GM19023 (cell line): ENCODE results near the gene ABHD16A.

ENCODE experiments used
- ATAC-seq: cut with Tn5 transposase; IDR thresholded peaks from one replicate; pipeline ENCODE4 v1.9.1; 2021; ENCODE audit warnings: mild to moderate bottlenecking, moderate library complexity; ENCODE audit not compliant: unreplicated experiment

ABHD16A gene

DNA sequence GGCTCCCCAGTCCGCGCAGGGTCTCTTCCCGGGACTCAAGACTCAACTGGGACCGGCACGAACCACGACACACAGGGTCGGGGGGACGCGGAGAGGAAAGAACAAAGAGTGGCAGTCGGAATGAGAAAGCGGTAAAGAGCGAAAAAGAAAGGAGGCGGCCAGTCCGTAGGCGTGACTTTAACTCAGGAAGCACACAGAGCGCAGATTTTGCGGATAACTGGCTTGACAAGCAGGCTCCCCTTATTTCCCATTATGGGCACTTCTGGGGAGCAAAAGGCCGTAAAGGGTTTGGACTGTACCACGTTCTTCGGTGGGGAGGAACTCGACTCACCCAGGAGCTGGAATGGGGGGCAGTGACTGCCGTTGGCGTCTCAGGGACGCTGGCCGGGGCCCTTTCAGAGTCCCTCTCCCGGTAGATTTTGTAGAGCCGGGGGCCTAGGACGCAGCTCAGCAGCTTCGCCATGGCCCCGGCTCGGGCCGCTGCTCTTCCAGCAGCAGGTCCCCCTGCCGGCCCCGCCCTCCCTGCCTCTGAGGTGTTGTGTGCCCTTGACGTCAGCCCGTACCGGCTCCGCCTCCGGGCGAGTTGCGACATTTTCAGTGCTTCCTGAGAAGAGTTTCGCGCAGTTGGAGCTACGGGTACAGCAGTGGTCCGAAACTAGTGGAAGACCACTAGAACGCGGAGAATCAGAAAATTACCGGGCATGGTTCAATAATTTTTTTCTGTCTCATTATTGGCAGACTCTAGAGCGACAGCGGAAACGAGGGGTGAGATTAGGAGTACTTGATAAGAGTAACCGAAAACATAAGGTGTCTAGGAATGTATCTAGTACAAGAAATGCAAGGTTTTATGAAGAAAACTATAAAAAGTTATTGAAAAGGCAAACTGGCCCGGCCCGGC lies at the start of gene ABHD16A:
Gene ABHD16A, minus strand, starts transcription at position 506 of the 898 bp plus-strand sequence. Its CDS starts 43 bp downstream, at position 463.
- ATAC-seq, result peak; percentile 90

DNA sequence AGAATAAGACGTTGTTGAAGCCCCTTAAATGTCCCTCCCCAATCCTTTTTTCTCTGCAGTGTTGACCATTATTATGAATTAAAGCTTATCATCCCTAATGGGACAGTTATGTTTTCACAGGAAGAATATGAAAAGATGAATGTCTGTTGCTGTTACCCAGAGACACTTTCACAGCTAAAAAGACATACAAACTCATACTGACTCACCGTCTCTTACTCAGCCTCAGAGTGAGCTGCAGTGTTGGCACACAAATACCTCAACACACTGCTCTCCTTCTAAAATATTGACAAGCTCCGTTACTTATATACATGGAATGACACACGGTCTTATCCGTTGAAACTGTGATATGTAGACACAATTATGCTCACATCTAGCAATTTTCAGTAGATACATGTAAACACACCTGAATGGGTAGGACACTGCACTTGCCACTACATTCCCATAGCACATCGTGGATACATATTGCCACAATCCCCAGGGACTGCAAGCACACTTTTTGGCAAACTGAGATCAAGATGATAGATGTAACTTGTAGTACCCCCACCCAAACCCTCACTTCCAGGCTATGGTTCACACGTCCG lies 49.7 kb upstream of the ABHD16A start:
- no peak for ATAC-seq

DNA sequence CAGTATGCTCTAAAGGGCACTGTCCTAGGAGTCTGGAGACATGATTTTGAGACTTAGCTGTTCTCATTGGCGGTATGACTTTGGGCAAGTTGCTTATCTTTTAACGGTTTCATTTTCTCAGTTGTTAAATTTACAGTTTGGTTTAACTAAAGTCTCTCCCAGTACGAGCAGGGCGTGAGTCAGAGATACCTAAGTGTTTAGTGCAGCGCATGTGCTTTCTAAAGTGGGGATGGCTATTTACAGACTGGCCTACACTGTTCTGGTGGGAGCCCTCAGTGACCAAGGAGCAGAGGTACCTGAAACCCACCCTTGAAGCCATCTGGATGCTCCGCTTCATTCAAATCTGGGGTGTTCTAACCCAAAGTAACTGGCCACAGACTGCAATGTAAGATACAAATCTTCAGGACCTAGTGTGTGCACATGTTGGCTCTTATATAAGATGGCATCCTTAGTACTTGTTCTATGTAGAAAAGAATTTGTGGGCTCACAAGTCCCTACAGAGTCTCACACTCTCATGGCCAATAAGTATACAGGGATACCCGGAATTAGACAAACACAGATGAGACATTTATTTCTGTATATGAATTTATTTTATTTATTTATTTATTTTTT lies 47.4 kb upstream of the ABHD16A start:
- no peak for ATAC-seq

DNA sequence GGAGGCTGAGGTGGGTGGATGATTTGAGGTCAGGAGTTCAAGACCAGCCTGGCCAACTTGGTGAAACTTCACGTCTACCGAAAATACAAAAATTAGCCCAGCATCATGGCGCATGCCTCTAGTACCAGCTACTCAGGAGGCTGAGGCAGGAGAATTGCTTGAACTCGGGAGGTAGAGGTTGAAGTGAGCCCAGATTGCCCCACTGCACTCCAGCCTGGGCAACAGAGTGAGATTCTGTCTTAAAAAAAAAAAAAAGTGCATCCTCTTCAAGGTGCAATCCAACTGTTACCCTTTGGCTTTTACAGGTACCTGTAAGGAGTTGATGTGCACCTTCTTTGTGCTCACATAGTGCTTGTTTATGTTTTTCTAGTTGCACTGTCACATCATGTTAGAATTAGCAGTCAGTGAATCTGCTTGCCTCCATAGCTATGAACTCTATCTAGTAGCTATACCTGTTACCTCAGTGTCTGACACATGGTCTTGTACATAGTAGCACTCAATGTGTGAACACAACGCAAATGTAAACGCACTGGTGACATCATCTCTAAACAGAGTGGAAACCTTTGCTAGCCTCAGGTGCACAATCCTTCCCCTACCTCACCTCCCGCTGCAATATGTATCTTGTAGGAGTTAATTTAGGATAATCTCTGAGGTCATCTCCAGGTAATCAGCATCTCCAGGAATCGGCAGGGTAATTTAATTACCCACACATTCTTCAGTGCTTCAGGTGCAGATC lies 46.3 kb upstream of the ABHD16A start:
- no peak for ATAC-seq

DNA sequence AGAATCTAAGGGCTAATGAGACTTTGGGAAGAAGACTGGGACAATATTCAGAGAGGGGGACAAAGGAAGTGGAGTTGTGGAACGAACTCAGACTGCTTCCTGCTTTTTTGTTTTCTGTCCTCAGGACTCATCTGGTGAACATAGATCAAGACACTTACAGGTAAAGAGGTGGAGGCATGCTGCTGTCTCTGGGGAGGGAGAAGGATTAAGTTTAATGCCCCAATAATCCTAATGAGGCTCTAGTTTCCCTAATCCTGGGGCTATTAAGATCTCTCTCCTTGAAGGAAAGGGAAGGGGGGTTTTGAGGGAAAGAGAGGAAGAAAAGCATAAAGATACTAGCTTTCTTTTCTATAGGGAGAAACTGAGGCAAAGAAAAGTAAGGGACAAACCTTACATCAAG lies 41.3 kb upstream of the ABHD16A start:
- ATAC-seq, result no peak

DNA sequence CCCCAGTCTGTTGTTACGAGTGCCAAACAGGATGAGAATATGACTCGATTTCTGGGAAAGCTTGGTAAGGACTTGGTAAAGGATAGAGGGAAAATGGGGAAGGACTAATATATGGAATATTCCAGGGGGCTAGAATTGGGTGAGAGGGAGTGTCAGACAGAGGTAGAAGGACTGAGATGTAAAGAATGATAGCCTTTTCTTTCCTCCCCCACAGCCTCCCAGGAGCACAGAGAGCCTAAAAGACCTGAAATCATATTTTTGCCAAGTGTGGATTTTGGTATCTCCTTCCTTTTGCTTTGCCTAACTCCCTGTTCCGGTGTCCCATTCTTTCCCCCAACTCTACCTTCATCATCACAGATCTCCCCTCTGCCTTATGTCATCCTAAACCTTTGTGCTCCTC lies 39.8 kb upstream of the ABHD16A start:
- ATAC-seq, result no peak

DNA sequence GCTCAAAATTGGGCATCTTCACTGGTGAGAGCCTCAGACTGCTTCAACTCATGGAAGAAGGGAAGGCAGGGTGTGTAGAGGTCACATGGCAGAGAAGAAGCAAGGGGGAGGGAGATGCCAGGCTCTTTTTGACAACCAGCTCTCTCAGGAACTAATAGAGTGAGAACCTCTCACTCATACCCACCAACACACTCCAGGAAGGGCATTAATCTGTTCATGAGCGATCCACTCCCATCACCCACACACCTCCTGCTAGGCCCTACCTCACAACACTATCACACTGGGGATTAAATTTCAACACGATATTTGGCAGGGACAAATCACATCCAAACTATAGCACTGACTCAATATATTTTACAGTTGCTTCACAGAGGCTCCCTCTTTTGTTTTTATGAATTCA lies 38.7 kb upstream of the ABHD16A start:
- ATAC-seq, result no peak

DNA sequence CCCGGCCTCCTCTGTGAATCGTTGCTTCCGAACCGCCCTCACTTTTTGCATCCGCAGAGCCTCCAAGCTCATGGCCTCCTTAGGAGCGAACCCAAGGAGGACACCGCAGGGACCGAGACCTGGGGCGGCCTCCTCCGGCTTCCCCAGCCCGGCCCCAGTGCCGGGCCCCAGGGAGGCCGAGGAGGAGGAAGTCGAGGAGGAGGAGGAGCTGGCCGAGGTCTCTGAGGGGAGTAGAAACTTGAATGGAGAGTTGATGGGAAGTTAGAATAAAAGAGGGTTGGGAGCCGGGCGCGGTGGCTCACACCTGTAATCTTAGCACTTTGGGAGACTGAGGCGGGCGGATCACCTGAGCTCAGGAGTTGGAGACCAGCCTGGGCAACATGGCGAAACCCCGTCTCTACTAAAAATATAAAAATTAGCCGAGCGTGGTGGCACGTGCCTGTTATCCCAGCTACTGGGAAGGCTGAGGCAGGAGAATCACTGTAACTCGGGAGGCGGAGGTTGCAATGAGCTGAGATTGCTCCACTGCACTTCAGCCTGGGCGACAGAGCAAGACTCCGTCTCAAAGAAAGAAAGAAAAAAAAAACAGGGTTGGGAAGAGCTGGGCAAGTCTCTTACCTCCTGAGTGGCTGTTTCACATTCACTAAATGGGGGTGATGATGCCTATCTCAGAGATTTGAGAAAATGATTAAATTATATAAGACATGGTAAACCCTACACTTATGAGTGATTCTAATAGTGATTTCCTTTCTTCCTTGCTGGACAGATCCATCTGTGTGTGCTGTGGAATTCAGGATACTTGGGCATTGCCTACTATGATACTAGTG lies 37.5 kb upstream of the ABHD16A start:
- ATAC-seq, result no peak

DNA sequence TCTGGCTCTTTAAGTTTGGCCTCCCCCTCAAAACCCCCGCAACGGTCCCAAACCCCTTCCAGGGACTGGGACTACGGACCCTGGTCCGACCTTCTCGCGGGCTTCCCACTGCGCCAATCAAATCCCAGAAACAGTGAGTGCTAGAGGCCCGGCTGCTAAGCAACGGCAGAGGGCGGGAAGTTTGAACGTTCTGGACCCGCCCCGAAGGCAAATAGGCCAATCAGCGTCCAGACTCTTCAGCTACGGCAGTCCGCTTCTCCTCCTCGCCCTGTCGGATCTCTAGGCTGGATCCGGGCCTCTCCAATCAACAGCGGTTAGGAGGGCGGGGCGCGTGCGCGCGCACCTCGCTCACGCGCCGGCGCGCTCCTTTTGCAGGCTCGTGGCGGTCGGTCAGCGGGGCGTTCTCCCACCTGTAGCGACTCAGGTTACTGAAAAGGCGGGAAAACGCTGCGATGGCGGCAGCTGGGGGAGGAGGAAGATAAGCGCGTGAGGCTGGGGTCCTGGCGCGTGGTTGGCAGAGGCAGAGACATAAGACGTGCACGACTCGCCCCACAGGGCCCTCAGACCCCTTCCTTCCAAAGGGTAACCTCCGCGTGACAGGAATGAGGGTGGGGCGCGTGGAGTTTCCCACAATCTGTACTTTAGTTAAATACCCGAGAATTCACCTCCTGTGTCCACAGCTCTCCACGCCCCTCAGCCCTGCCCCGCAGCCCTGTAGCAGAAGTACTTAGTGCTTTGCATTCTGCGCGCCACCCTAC lies 36.7 kb upstream of the ABHD16A start, which contains the start of gene MSH5:
Gene MSH5, plus strand, starts transcription at position 367 of the 758 bp plus-strand sequence. CDS start 462 bp downstream, outside the sequence.
- peak; percentile 73 for ATAC-seq

DNA sequence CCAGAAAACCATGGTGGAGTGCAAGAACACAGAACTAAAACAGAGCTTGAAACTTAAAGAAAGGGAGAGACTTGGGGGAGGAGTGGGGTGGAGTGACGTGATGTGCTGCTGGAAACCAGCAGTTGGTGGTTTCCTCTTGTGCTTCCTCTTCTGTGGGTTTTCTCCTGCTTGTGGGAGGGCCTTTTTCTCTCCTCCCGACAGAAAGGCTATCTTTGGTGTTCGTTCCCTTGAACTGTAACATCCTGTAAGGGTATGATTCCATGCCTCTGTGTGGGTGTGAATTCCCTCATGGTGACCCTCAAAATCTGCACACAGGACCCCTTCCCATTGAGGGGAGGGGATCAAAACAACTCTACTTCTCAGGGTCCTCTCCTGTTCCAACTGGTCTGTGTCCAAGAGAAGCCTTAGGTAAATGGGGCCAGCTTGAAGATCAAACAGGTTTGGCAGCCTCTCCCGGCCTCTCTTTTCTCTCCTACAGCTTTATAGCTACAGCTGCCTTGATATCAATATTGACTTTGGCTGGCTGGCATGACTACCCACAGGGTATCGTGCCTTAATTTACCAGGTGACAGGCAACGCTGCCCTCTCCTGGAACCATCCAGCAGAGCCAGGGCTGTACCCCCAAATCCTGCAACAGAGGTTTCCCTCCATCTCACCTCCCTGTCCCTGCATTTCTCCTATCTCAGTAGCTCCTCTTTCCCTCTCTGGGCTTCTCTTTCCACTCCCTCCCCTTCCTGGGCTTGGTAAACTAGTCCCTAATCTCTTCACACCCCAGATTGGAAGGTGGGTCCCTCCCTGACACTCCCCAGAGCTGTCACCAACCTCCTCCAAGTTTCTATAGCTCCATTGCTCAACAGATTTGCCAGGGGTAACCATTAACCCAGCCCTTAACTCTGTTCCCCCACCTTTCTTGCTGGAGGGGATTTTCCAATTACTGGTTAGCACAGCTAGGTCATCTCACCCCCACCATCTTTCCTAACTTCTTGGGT lies 35.2 kb upstream of the ABHD16A start:
- no peak for ATAC-seq

DNA sequence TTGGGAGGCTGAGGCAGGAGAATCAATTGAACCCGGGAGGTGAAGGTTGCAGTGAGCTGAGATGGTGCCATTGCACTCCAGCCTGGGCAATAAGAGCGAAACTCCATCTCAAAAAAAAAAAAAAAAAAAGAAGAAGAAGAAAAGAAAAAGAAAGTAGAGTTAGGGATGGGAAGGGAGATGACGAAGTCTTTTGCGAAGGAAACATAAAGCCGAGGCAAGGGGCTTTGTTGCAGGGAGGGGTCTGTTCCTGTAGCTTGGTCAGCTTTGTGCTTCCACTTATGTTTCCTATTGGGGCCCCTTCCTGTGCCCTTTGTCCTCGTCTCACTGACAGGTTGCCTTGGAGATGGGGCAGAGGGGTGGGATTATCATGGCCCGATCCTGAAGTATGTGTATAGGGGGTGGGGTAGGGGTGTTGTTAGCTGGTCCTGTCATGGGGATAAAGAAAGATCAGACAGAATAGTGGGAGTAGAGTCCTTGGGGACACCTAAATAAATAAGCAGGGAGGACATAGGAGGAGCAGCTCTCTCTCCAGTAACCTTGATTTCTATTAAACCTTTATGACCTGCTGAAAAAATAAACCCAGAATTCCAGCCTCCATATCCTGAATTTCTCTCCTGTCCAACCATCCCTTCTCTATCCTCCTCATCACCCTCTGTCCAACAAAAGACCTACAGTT lies 34.3 kb upstream of the ABHD16A start:
- no peak for ATAC-seq

DNA sequence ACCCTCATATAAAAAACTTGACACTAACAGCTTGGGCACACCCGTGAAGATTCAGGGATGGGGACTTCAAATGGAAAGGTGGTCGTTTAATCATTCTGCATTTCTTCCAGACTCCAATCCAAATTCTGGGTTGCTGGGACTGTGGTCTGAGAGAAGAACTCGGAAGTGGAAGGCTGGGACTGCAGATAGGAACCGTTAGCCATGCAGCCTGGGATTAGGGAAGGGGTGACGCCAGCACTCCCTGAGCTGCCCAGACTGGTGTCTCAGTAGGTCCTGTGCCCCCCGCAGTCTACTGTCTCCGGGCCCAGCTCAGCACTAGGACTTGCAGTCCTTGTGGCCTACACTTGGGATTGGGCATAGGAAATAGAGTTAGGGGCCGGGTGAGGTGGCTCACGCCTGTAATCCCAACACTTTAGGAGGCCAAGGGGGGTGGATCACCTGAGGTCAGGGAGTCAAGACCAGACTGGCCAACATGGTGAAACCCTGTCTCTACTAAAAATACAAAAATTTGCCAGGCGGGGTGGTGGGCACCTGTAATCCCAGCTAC lies 33.7 kb upstream of the ABHD16A start:
- ATAC-seq, result no peak

DNA sequence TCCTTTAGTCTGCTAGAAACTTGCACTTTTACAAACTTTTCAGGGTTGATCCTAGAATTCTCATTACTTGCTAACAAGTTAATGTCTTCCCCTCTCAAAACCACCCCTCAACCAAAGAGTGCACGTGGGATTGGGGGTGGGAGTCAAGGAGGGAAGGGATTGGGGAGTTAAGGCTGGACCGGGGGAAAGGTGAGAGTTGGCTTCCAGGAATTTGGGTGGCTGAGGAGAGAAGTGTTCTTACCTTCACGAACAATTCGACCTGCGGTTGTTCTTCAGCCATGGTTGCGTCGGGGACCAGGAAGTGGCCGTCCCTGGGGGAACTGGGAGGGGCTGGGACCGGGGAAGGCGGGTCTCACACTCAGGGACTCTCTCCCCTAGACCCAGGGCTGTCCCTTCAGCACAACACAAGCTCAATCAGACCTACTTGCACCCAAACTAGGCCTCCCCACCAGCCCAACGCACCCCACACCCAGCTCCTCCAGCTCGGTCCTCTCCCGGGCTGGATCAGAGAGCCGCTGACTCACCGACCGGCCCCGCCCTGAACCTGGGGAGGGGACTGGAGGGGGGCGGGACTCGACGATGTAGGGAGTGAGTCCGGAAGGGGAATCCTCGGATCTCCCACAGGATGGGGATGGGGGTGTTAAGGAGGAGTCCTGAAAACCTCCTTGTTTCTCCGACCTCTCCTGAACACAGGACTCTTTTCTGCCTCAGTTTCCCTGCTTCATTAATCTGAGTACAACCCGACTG lies 33.1 kb upstream of the ABHD16A start, which contains the start of gene CLIC1:
Gene CLIC1, minus strand, starts transcription at position 510 of the 747 bp plus-strand sequence. Its CDS starts 230 bp downstream, at position 280.
- ATAC-seq, result peak; percentile 28

DNA sequence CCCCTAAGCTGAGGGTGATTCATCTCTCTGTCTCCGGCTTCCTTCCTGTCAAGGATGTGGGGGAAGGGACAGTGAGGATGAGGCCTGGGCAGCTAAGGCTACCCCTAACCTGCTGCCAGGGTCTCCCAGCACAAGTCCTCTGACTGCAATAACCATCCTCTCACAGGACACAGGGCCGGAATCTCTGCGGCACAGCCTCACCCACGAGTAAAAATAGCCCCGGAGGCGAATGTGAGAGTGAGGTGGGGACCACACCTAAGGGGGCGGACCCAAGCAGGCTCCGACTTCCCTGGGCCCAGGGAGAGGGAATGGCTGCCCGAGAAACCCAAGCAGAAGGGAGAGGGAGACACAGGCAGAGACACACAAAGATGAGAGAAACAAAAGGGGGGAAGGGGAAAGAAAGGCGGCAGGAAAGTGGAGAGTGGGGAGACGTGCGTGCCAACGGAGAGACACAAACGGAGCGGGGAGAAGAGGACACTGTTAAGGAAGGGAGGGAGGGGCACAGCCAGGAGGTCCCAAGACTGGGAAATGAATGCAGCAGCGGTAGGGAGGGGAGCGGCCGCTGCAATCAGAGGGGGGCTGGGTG lies 31.8 kb upstream of the ABHD16A start:
- ATAC-seq, result no peak

DNA sequence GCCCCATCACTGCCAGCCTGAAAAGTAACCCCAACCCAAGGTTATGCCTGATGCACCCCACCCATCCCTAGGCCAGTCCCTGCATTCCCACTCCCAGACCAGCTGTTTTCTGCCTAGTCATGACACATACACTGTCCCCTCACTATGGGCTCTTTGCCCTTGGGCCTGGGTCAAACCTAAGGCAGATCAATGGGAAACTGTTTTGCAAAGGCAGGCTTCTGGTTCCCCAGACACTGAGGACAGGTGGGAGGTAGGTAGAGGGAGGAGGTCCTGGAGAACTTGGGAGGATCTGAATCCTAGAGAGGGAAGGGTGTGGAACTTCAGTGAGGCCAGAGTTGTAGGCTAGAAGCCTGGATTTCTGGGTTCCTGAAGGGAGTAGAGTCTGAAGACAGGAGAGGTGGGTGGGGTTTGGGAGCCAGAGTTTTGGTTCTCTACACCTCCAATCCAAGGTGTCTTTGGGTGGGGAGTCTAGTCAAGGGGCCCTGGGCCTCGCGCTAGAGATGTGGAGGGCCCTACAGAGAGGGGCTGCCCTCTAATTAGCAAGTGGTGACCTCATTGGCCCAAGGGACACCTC lies 31.2 kb upstream of the ABHD16A start:
- ATAC-seq, result no peak

DNA sequence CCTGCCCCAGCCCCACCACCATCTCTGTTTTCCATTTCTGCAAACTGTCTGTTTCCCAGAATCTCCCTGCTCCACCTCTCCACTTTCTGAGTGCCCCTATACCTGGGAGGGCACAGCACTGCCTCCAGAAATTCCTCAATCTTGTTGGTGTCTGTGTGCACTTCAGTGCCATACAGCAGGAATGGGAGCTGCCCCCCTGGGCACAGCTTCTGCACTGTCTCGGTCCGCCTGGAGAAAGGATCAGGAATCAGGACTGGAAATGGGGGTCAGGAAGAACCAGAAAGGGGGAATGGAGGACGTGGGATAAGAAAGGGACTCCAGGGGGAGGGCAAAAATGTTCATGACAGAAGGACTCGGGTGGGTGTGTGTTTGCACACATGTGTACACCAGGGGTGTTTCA lies 30.6 kb upstream of the ABHD16A start:
- ATAC-seq, result no peak
